K562 (cell line): ENCODE results near the gene STK36. TPM values are rescaled to one million over a fixed set of nuclear protein-coding genes. Genes with fewer than 3 reads are reported as not detected.

Experiments used
- BRD9 ChIP-seq: fragments of 450-650 bp; IDR thresholded peaks from 2 replicates; pipeline ENCODE4 v1.6.1; 2018; ENCODE audit warnings: low read depth; ENCODE audit not compliant: partially characterized antibody
- DACH1 ChIP-seq: fragments of 450-650 bp; IDR thresholded peaks from 2 replicates; pipeline ENCODE4 v1.6.1; 2018; ENCODE audit not compliant: partially characterized antibody
- E2F3 ChIP-seq: fragments of 250-450 bp; sonication (Bioruptor Pico); IDR thresholded peaks from 2 replicates; pipeline ENCODE4 v1.4.0; 2020; ENCODE audit warnings: mild to moderate bottlenecking
- NFIX ChIP-seq: fragments of 250-450 bp; sonication (Bioruptor Pico); IDR thresholded peaks from 2 replicates; pipeline ENCODE4 v1.4.0; 2020; ENCODE audit warnings: low read depth, mild to moderate bottlenecking, moderate library complexity
- RCOR1 ChIP-seq, 2 experiments: IDR thresholded peaks; 2 replicates each; pipeline ENCODE4 v1.6.1; 2012; ENCODE audit warnings: low read depth in 2 of 2, low read length in 2 of 2, borderline replicate concordance in 1 of 2, improper control_type of control experiment in 1 of 2
- SETDB1 ChIP-seq: IDR thresholded peaks from one replicate; pipeline ENCODE4 v1.6.1; 2012; ENCODE audit warnings: low read length, control low read depth, inconsistent platforms
- SIN3A ChIP-seq, 2 experiments: fragments of 150-350 bp in 1 of 2; IDR thresholded peaks; 2 replicates each; pipeline ENCODE4 v1.6.1; 2011 to 2016; ENCODE audit warnings: borderline replicate concordance in 2 of 2, low read depth in 2 of 2, low read length in 2 of 2, mild to moderate bottlenecking in 2 of 2, moderate library complexity in 2 of 2; ENCODE audit not compliant: control insufficient read depth in 1 of 2
- SMAD3 ChIP-seq: fragments of 450-650 bp; formaldehyde crosslinking; conservative IDR thresholded peaks from 2 replicates; pipeline ENCODE4 v1.4.0; 2020; ENCODE audit warnings: mild to moderate bottlenecking
- STAG1 ChIP-seq: sonication (generic); formaldehyde crosslinking; IDR thresholded peaks from 2 replicates; pipeline ENCODE4 v1.5.0; 2020; ENCODE audit warnings: missing genetic modification reagents, borderline replicate concordance
- TCF7L2 ChIP-seq: fragments of 150-350 bp; IDR thresholded peaks from 2 replicates; pipeline ENCODE4 v1.6.1; 2016; ENCODE audit warnings: low read depth, mild to moderate bottlenecking, low read length, moderate library complexity
- TGIF2 ChIP-seq: sonication (generic); formaldehyde crosslinking; IDR thresholded peaks from 2 replicates; pipeline ENCODE4 v1.8.1; 2022; ENCODE audit warnings: mild to moderate bottlenecking, missing genetic modification reagents, moderate library complexity
- ZNF146 ChIP-seq: IDR thresholded peaks from one replicate; pipeline ENCODE4 v1.6.1; 2018; ENCODE audit warnings: missing compliant biosample characterization; ENCODE audit not compliant: unreplicated experiment
- ZNF197 ChIP-seq: fragments of 200-800 bp; sonication (Bioruptor generic); IDR thresholded peaks from 2 replicates; pipeline ENCODE4 v1.6.1; 2016; ENCODE audit warnings: low read depth, missing genetic modification characterization, missing compliant biosample characterization
- ZNF239 ChIP-seq: fragments of 250-450 bp; sonication (Bioruptor Pico); IDR thresholded peaks from 2 replicates; pipeline ENCODE4 v1.4.0; 2020; ENCODE audit warnings: mild to moderate bottlenecking
- polyA plus RNA-seq, 8 experiments: library from polyadenylated mRNA; depleted of rRNA in 4 of 8; stranded (reverse) in 5 of 8; unstranded in 3 of 8; fragments of >200 nt; fragmentation: Nextera tagmentation in 2 of 8; fragmentation: Illumina TruSeq in 1 of 8; extraction: Ambion mirVana in 2 of 8; extraction: Trizol in 1 of 8; gene quantifications; 2 replicates each; pipeline versions ENCODE4 v1.2.1 to v1.2.3, GENCODE V29; 2011 to 2014; ENCODE audit warnings: inconsistent platforms in 1 of 8, missing spikeins in 1 of 8
- total RNA-seq, 7 experiments: library from RNA; depleted of rRNA in 6 of 7; stranded (reverse); fragments of >200 nt in 6 of 7; fragmentation: Illumina TruSeq in 2 of 7; extraction: Trizol in 2 of 7; gene quantifications; 2 replicates each; pipeline versions ENCODE4 v1.2.1 to v1.2.3, GENCODE V29; 2011 to 2021; ENCODE audit warnings: low replicate concordance in 1 of 7
- TF ChIP-seq, protein P1 (sequence below), 2 experiments: fragments of 450-650 bp; conservative IDR thresholded peaks; 2 replicates each; pipeline ENCODE4 v1.6.1; 2017; ENCODE audit warnings: mild to moderate bottlenecking in 2 of 2, moderate library complexity in 2 of 2
- TF ChIP-seq, protein P2 (sequence below), 2 experiments: IDR thresholded peaks in 1 of 2; conservative IDR thresholded peaks in 1 of 2; 2 replicates each; pipeline ENCODE4 v1.6.1; 2016; ENCODE audit warnings: low read depth in 2 of 2, mild to moderate bottlenecking in 1 of 2, missing compliant biosample characterization in 1 of 2, missing genetic modification characterization in 1 of 2, moderate library complexity in 1 of 2
- TF ChIP-seq, protein P3 (sequence below): IDR thresholded peaks from 3 replicates; pipeline ENCODE4 v1.6.1; 2011; ENCODE audit warnings: borderline replicate concordance, mild to moderate bottlenecking, moderate library complexity; ENCODE audit not compliant: insufficient read length; ENCODE audit errors: extremely low read depth

The STK36 gene
- total and polyA plus RNA-seq, 9 of the 15 experiments (the other 6 are each of a cell fraction or from before 2014, with no cell fraction given): 3.5 to 12.4 (median 6.7) TPM

DNA sequence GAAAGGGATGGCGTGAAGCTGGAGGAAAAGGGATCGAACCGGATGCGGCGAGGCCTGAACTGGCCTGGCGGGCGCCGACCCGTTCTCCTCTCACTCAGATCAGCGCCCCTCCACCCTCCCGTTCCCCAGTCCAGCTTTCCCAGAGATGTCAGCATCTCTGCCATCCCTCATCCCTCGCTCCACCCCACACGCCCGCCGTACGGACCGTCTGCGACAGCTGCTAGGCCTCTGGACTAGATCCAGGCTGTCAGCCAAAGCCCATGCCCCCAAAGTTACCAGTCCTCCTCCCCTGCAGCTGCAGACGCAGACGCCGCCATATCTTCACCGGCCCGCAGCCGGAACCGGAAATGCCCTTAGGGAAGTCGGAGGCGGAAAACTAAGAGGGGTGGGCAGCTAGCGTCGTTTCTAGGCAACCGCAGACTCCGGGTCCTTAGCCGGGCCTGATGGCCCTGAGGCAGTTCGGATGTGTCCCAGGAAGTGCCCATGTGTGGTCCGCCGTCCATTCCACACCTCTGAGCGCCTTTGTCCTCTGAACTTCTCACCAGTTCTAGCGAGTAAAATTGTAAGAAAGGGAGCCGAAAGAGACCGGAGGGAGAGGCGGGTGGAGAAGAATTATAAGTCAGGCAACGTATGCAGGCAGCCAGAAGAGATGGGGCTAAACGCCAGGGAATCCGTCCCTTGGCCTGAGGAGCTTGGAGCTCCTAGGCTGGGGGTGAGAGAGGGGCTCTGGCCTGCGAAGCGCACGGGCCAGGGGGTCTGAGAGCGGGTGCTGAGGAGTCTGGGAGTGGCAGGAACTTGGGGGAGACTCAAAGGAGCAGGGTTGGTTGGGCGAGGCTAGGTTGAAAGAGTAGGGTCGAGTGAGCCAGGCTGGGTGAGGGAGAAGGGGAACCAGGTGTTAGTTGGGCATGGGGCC lies at the start of gene STK36, which contains the start of gene RNF25 (continued):
- TF ChIP-seq BRD9 (no peak), ZNF239 (CRISPR knock-in tag) (no peak), ZNF146 (CRISPR knock-in tag) (no peak), SIN3A (IDR thresholded peaks at IDR 0.05; ENCODE audit: borderline replicate concordance in 2 of 2, control insufficient read depth in 1 of 2, low read depth in 2 of 2, low read length in 2 of 2) (peak; percentile 66; a peak in 1 of 4 replicates), E2F3 (CRISPR knock-in tag) (no peak), TGIF2 (CRISPR knock-in tag) (no peak), STAG1 (CRISPR knock-in tag) (no peak), NFIX (no peak), DACH1 (peak; percentile 58), SETDB1 (no peak), TCF7L2 (no peak), SMAD3 (CRISPR knock-in tag) (no peak), RCOR1 (IDR thresholded peaks at IDR 0.05; ENCODE audit: borderline replicate concordance in 1 of 2, low read depth in 2 of 2, low read length in 2 of 2) (peak in 1 of 2 experiments; percentile 35; a peak in 1 of 4 replicates), ZNF197 (CRISPR knock-in tag) (no peak)
- TF ChIP-seq, protein P1, sequence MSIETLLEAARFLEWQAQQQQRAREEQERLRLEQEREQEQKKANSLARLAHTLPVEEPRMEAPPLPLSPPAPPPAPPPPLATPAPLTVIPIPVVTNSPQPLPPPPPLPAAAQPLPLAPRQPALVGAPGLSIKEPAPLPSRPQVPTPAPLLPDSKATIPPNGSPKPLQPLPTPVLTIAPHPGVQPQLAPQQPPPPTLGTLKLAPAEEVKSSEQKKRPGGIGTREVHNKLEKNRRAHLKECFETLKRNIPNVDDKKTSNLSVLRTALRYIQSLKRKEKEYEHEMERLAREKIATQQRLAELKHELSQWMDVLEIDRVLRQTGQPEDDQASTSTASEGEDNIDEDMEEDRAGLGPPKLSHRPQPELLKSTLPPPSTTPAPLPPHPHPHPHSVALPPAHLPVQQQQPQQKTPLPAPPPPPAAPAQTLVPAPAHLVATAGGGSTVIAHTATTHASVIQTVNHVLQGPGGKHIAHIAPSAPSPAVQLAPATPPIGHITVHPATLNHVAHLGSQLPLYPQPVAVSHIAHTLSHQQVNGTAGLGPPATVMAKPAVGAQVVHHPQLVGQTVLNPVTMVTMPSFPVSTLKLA (conservative IDR thresholded peaks at IDR 0.05): peak; percentile 14 to 76; a peak in 2 of 4 replicates
- TF ChIP-seq, protein P2, sequence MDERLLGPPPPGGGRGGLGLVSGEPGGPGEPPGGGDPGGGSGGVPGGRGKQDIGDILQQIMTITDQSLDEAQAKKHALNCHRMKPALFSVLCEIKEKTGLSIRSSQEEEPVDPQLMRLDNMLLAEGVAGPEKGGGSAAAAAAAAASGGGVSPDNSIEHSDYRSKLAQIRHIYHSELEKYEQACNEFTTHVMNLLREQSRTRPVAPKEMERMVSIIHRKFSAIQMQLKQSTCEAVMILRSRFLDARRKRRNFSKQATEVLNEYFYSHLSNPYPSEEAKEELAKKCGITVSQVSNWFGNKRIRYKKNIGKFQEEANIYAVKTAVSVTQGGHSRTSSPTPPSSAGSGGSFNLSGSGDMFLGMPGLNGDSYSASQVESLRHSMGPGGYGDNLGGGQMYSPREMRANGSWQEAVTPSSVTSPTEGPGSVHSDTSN (CRISPR knock-in tag; IDR thresholded peaks at IDR 0.05; ENCODE audit: low read depth): no peak
- TF ChIP-seq, protein P2 (tag; conservative IDR thresholded peaks at IDR 0.05; ENCODE audit: low read depth): no peak
- TF ChIP-seq, protein P3, sequence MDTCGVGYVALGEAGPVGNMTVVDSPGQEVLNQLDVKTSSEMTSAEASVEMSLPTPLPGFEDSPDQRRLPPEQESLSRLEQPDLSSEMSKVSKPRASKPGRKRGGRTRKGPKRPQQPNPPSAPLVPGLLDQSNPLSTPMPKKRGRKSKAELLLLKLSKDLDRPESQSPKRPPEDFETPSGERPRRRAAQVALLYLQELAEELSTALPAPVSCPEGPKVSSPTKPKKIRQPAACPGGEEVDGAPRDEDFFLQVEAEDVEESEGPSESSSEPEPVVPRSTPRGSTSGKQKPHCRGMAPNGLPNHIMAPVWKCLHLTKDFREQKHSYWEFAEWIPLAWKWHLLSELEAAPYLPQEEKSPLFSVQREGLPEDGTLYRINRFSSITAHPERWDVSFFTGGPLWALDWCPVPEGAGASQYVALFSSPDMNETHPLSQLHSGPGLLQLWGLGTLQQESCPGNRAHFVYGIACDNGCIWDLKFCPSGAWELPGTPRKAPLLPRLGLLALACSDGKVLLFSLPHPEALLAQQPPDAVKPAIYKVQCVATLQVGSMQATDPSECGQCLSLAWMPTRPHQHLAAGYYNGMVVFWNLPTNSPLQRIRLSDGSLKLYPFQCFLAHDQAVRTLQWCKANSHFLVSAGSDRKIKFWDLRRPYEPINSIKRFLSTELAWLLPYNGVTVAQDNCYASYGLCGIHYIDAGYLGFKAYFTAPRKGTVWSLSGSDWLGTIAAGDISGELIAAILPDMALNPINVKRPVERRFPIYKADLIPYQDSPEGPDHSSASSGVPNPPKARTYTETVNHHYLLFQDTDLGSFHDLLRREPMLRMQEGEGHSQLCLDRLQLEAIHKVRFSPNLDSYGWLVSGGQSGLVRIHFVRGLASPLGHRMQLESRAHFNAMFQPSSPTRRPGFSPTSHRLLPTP: no peak
